GM12878 (cell line): Measurements from ENCODE around the gene RAMP1. TPM values are rescaled to one million over a fixed set of nuclear protein-coding genes. Genes with fewer than 3 reads are reported as not detected.

Experiments
- ATAC-seq: fragments of 200-7000 bp; cut with Tn5 transposase; 3 replicates; pipeline ENCODE4 v1.9.1; 2020; ENCODE audit warnings: mild to moderate bottlenecking, moderate library complexity
- BruUV-seq: library from RNA; stranded (reverse); fragments of 400-500 nt; replicated peaks from 2 replicates; lab custom pipeline; 2021; lab: Mats Ljungman, UMichigan
- CTCF ChIA-PET: fragments of 300-600 bp; sonication (Branson Sonifier 250); formaldehyde crosslinking; extraction: SDS; loops from one replicate; lab custom pipeline; 2021; ENCODE audit warnings: inconsistent platforms; lab: Yijun Ruan, JAX
- POLR2A ChIA-PET: fragments of 350-600 bp; formaldehyde crosslinking; extraction: SDS; loops from one replicate; lab custom pipeline; 2021; ENCODE audit warnings: inconsistent platforms; lab: Charles Lee
- RAD21 ChIA-PET: fragments of 300-600 bp; sonication (Branson Sonifier 250); formaldehyde crosslinking; loops from one replicate; lab custom pipeline; 2023; ENCODE audit warnings: antibody characterized with exemption; ENCODE audit not compliant: unreplicated experiment; lab: Charles Lee
- SMC1A ChIA-PET: fragments of 300-600 bp; sonication (Branson Sonifier 250); formaldehyde crosslinking; loops from one replicate; lab custom pipeline; 2023; ENCODE audit not compliant: unreplicated experiment, uncharacterized antibody; lab: Charles Lee
- DNase-seq: peaks from one replicate; pipeline ENCODE4 v3.0.0-alpha.2; 2011; ENCODE audit warnings: low read depth, low spot score
- FAIRE-seq: peaks from 3 replicates; lab custom pipeline; 2011; peaks lifted over from hg19 to GRCh38; lab: Jason Lieb, UNC
- H2AFZ ChIP-seq: 2 replicates; pipeline ENCODE4 v1.6.0; 2011; ENCODE audit warnings: low read depth, low read length, control low read depth; ENCODE audit not compliant: control insufficient read depth
- H3K27ac ChIP-seq: 2 replicates; pipeline ENCODE4 v1.5.1; 2011; ENCODE audit warnings: control low read depth; ENCODE audit not compliant: control insufficient read depth, insufficient read depth
- H3K27me3 ChIP-seq, 2 experiments: replicated peaks in 1 of 2; 2 replicates each; pipeline versions ENCODE4 v1.6.0 to v1.6.1; 2011; ENCODE audit warnings: low read length in 1 of 2; ENCODE audit not compliant: control insufficient read depth in 2 of 2, insufficient read depth in 2 of 2
- H3K36me3 ChIP-seq, 2 experiments: 2 replicates each; pipeline ENCODE4 v1.5.1; 2011; ENCODE audit warnings: low read length in 1 of 2; ENCODE audit not compliant: control insufficient read depth in 2 of 2, insufficient read depth in 2 of 2
- H3K4me1 ChIP-seq: 2 replicates; pipeline ENCODE4 v1.6.1; 2011; ENCODE audit warnings: mild to moderate bottlenecking, low read length, moderate library complexity, mixed read lengths; ENCODE audit not compliant: control insufficient read depth, insufficient read depth
- H3K4me2 ChIP-seq: 2 replicates; pipeline ENCODE4 v1.6.0; 2011; ENCODE audit warnings: control low read depth; ENCODE audit not compliant: control insufficient read depth, insufficient read depth
- H3K4me3 ChIP-seq: fragments of 200-600 bp; sonication (generic); 2 replicates; pipeline ENCODE4 v1.5.1; 2016
- H3K79me2 ChIP-seq: 2 replicates; pipeline ENCODE4 v1.6.0; 2011; ENCODE audit warnings: low read length; ENCODE audit not compliant: control insufficient read depth, insufficient read depth
- H3K9ac ChIP-seq: 2 replicates; pipeline ENCODE4 v1.8.0; 2011; ENCODE audit warnings: low read length, control low read depth, mixed read lengths; ENCODE audit not compliant: control insufficient read depth, insufficient read depth
- H3K9me3 ChIP-seq: replicated peaks from 3 replicates; pipeline ENCODE4 v1.5.1; 2011; ENCODE audit warnings: mild to moderate bottlenecking, low read length; ENCODE audit not compliant: control insufficient read depth, insufficient read depth
- H4K20me1 ChIP-seq: 2 replicates; pipeline ENCODE4 v1.6.0; 2011; ENCODE audit not compliant: control insufficient read depth, insufficient read depth
- ATF2 ChIP-seq: IDR thresholded peaks from 2 replicates; pipeline ENCODE4 v1.6.1; 2012; ENCODE audit warnings: low read length, inconsistent platforms
- CHD1 ChIP-seq: IDR thresholded peaks from 2 replicates; pipeline ENCODE4 v1.6.1; 2012; ENCODE audit warnings: low read depth, low read length, improper control_type of control experiment
- CREM ChIP-seq: IDR thresholded peaks from 2 replicates; pipeline ENCODE4 v1.6.1; 2014; ENCODE audit warnings: antibody characterized with exemption, low read depth
- EGR1 ChIP-seq, 2 experiments: IDR thresholded peaks; 1 replicate in 1 of 2; 2 replicates in 1 of 2; pipeline ENCODE4 v1.6.1; 2011 to 2012; ENCODE audit warnings: low read depth in 2 of 2, low read length in 2 of 2, borderline replicate concordance in 1 of 2, mild to moderate bottlenecking in 1 of 2, moderate library complexity in 1 of 2
- ETV6 ChIP-seq, 2 experiments: fragments of 450-650 bp in 1 of 2; IDR thresholded peaks in 1 of 2; conservative IDR thresholded peaks in 1 of 2; 2 replicates each; pipeline ENCODE4 v1.6.1; 2014; ENCODE audit warnings: antibody characterized with exemption in 1 of 2, borderline replicate concordance in 1 of 2, low read depth in 1 of 2, mild to moderate bottlenecking in 1 of 2, moderate library complexity in 1 of 2
- FOS ChIP-seq: IDR thresholded peaks from 3 replicates; pipeline ENCODE4 v1.6.1; 2011; ENCODE audit warnings: borderline replicate concordance; ENCODE audit not compliant: insufficient read length; ENCODE audit errors: extremely low read depth
- NRF1 ChIP-seq: conservative IDR thresholded peaks from 2 replicates; pipeline ENCODE4 v1.6.1; 2011; ENCODE audit warnings: mild to moderate bottlenecking, low read depth, low read length, improper control_type of control experiment
- PAX8 ChIP-seq: fragments of 450-650 bp; IDR thresholded peaks from 2 replicates; pipeline ENCODE4 v1.6.1; 2017; ENCODE audit warnings: mild to moderate bottlenecking, moderate library complexity
- RAD21 ChIP-seq: IDR thresholded peaks from 2 replicates; pipeline ENCODE4 v1.6.1; 2011; ENCODE audit warnings: mild to moderate bottlenecking, low read depth, low read length, moderate library complexity; ENCODE audit not compliant: insufficient read depth
- SIN3A ChIP-seq: IDR thresholded peaks from 2 replicates; pipeline ENCODE4 v1.6.1; 2012; ENCODE audit warnings: low read depth, low read length, improper control_type of control experiment
- SMARCA5 ChIP-seq: fragments of 450-650 bp; IDR thresholded peaks from 2 replicates; pipeline ENCODE4 v1.6.1; 2017; ENCODE audit warnings: mild to moderate bottlenecking
- ZBTB33 ChIP-seq: fragments of 450-650 bp; IDR thresholded peaks from 2 replicates; pipeline ENCODE4 v1.6.1; 2017; ENCODE audit warnings: mild to moderate bottlenecking
- ZNF622 ChIP-seq: fragments of 450-650 bp; IDR thresholded peaks from 2 replicates; pipeline ENCODE4 v1.6.1; 2017; ENCODE audit warnings: mild to moderate bottlenecking, inconsistent platforms
- WGBS: methylation state at CpG from one replicate; pipeline ENCODE4 v1.1.6; 2016; ENCODE audit warnings: low lambda C conversion rate; ENCODE audit not compliant: insufficient replicate concordance, insufficient coverage; ENCODE audit errors: missing lambda C conversion rate; 5-methylcytosine and 5-hydroxymethylcytosine counted together
- in situ Hi-C: fragments of 300-500 bp; cut with MboI; formaldehyde crosslinking; loops from 9 replicates; pipeline ENCODE4 v1.14.3; 2018; ENCODE audit warnings: mixed read lengths
- intact Hi-C: fragments of 100-400 bp; cut with micrococcal nuclease; formaldehyde crosslinking; loops from one replicate; pipeline ENCODE4 v1.14.2; 2022; ENCODE audit not compliant: unreplicated experiment
- polyA plus RNA-seq, 11 experiments: library from polyadenylated mRNA; depleted of rRNA in 4 of 11; unstranded in 6 of 11; stranded (reverse) in 5 of 11; fragments of >200 nt; fragmentation: Nextera tagmentation in 4 of 11; fragmentation: Illumina TruSeq in 1 of 11; extraction: Ambion mirVana in 4 of 11; extraction: Trizol in 1 of 11; gene quantifications; 1 replicate in 1 of 11; 2 replicates in 10 of 11; pipeline versions ENCODE4 v1.2.1 to v1.2.3, GENCODE V29; 2011 to 2016; ENCODE audit warnings: inconsistent platforms in 2 of 11, missing spikeins in 2 of 11, low read depth in 1 of 11
- total RNA-seq, 4 experiments: library from RNA; depleted of rRNA in 3 of 4; stranded (reverse); fragments of >200 nt in 3 of 4; fragmentation: Illumina TruSeq in 1 of 4; extraction: Trizol in 1 of 4; gene quantifications; 2 replicates each; pipeline versions ENCODE4 v1.2.1 to v1.2.3, GENCODE V29; 2013 to 2021

The RAMP1 gene
- total and polyA plus RNA-seq, 10 of the 15 experiments (the other 5 are each of a cell fraction or from before 2014, with no cell fraction given) = 0.11 to 0.19 (median 0.12) TPM; not detected in 7

GRCh38 chr2:237879058-237879430 lies 19.6 kb downstream of the RAMP1 start:
- 71% methylated on average over 5 of the region's 5 CpGs for WGBS
- H3K9me3 ChIP-seq = no peaks in the 10 kb centered on the region
- FAIRE-seq (no peak), DNase-seq (no peak), ATAC-seq (no peak)
- CTCF ChIA-PET = no interaction called here
- H3K27ac ChIP-seq = no peak overlapping the region
- H3K4me2 ChIP-seq = no peak overlapping the region
- intact Hi-C loops = no loop called here
- POLR2A ChIA-PET = no interaction called here
- H3K9ac ChIP-seq = no peak overlapping the region
- SMC1A ChIA-PET = no interaction called here
- no TSS peak for BruUV-seq
- no peaks in the 10 kb centered on the region for H3K79me2 ChIP-seq
- H3K4me3 ChIP-seq = no peak overlapping the region
- RAD21 ChIA-PET = no interaction called here
- H4K20me1 ChIP-seq = no peaks in the 10 kb centered on the region
- H3K4me1 ChIP-seq = no peaks in the 10 kb centered on the region
- no peaks in the 10 kb centered on the region; a peak in 1 of 4 replicates for H3K27me3 ChIP-seq
- in situ Hi-C loops = no loop called here
- no peak for TF ChIP-seq NRF1
- no peak for TF ChIP-seq CHD1
- no peak for TF ChIP-seq EGR1 (IDR thresholded peaks at IDR 0.05; ENCODE audit: borderline replicate concordance in 1 of 2, low read depth in 2 of 2, low read length in 2 of 2)
- TF ChIP-seq ETV6 (conservative IDR thresholded peaks at IDR 0.05 in 1 of 2, IDR thresholded peaks at IDR 0.05 in 1 of 2; ENCODE audit: borderline replicate concordance in 1 of 2, low read depth in 1 of 2) = no peak
- no peak for TF ChIP-seq ZNF622
- TF ChIP-seq SIN3A = no peak
- TF ChIP-seq FOS = no peak
- no peak for TF ChIP-seq CREM
- H2AFZ ChIP-seq = no peak overlapping the region
- H3K36me3 ChIP-seq = no peaks in the 10 kb centered on the region

GRCh38 chr2:237879991-237880560 lies 20.7 kb downstream of the RAMP1 start:
- no peaks in the 10 kb centered on the region for H3K9me3 ChIP-seq
- TF ChIP-seq ATF2 = no peak
- no peak for TF ChIP-seq RAD21
- no peak for TF ChIP-seq ZBTB33
- no peak for TF ChIP-seq PAX8
- no peak for TF ChIP-seq SMARCA5

More at GRCh38 chr2:237879991-237880560, 20.7 kb downstream of the RAMP1 start:
- in situ Hi-C loops = no loop called here
- WGBS = 70% methylated on average over 12 of the region's 12 CpGs
- no peaks in the 10 kb centered on the region for H3K36me3 ChIP-seq
- ChIA-PET RAD21 (no interaction called here), CTCF (no interaction called here), SMC1A (no interaction called here), POLR2A (no interaction called here)
- intact Hi-C loops = no loop called here
- FAIRE-seq (no peak), DNase-seq (no peak), ATAC-seq (no peak)
- BruUV-seq = no TSS peak
- H3K79me2 ChIP-seq = no peaks in the 10 kb centered on the region
- H3K4me3 ChIP-seq = no peak overlapping the region
- H3K4me2 ChIP-seq = no peak overlapping the region
- H3K27ac ChIP-seq = no peak overlapping the region
- H4K20me1 ChIP-seq = no peaks in the 10 kb centered on the region
- no peak overlapping the region for H3K9ac ChIP-seq
- no peak overlapping the region for H2AFZ ChIP-seq
- H3K4me1 ChIP-seq = no peaks in the 10 kb centered on the region
- H3K27me3 ChIP-seq = no peaks in the 10 kb centered on the region
